Erythroblast (primary cell): ENCODE results near the gene HPCAL1.

Source experiments
- GATA1 ChIP-seq: IDR thresholded peaks from 2 replicates; pipeline ENCODE4 v1.6.1; 2011; ENCODE audit warnings: low read depth, mild to moderate bottlenecking, control low read depth, low read length, moderate library complexity
- POLR2A ChIP-seq: IDR thresholded peaks from 2 replicates; pipeline ENCODE4 v1.6.1; 2011; ENCODE audit warnings: mild to moderate bottlenecking, low read length

DNA sequence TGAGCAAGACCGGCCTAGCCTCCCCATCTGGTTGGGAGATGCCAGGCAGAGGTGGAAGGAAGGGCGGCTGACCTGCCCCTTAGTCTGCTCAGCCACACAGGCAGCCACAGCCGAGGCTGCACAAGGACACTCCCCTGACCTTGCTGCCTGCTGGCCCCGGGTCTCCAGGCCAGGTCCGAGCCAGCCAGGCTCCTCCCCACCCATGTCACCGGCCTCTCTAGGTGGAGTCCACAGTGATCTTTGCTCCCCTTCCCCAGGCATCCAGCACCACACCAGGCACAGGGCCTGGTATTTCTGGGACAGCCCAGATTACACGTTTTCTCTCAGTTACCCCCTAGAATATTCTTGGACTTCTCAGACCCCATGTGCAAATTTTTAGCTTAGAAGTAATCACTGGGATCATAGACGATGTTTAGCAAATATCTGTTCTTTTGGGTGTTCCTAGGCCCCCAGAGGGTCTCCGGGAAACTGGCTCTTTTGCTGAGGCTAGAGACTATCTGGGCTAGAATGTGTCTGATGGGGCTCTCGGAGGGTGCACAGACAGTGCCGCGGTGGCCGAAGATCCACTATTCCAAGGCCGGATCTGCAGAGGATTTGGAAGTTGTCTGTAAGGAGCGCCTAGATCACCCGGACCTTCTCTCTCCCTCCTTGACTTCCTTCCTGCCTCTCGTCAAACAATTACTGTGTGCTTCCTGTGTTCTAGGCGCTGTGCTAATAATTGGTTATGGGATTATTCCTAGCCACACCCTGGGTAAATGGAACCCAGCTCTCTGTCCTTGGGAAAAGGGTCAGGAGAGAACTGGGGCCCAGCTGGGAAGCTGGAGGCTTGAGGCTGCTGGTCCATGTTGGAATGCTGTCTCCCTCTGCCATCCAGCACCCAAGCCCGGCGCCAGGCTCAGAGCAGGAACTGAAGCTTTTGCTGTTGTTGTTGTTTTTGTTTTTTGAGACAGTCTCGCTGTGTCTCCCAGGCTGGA lies 98.6 kb downstream of the HPCAL1 start:
- no peak for TF ChIP-seq POLR2A
- TF ChIP-seq GATA1: no peak
